Measurements from ENCODE around the gene ERO1B.

- TF ChIP-seq MAX (IDR thresholded peaks at IDR 0.05; ENCODE audit: low read depth, low read length) = no peak
- TF ChIP-seq CTCF (IDR thresholded peaks at IDR 0.05; ENCODE audit: low read depth, low read length) = no peak
- no peak for TF ChIP-seq MYC (IDR thresholded peaks at IDR 0.05; ENCODE audit: low read depth, low read length)
- no peak for TF ChIP-seq POLR2A (IDR thresholded peaks at IDR 0.05; ENCODE audit: extremely low read depth, insufficient read length)
These were observed 6.7 kb downstream of the ERO1B start for GRCh38 chr1:236275061-236275460.
